Gastrocnemius medialis (tissue), 4 donors: Measurements from ENCODE around the gene NXPE2. TPM values are rescaled to one million over a fixed set of nuclear protein-coding genes. Genes with fewer than 3 reads are reported as not detected.
A peak's percentile ranks its signal among the peaks of the same experiment; 100 is the strongest.

ENCODE experiments used
- ATAC-seq, 2 donors: fragments of 150-250 bp; one replicate each; pipeline ENCODE4 v1.9.1; 2016
- DNase-seq, 2 donors: peaks; one replicate each; pipeline ENCODE4 v3.0.0-alpha.2; 2019
- H3K27ac ChIP-seq, 4 donors: fragments of 200-600 bp; sonication (generic); 1 replicate in 1 of 4; 2 replicates in 3 of 4; pipeline ENCODE4 v1.5.1; 2016 to 2018; ENCODE audit warnings: mild to moderate bottlenecking in 2 of 4, moderate library complexity in 1 of 4
- H3K27me3 ChIP-seq, 3 donors: fragments of 200-600 bp; sonication (generic) in 2 of 3; 1 replicate in 1 of 3; 2 replicates in 2 of 3; pipeline versions ENCODE4 v1.5.1 to v1.6.0; 2016 to 2019; ENCODE audit warnings: mild to moderate bottlenecking in 1 of 3, moderate library complexity in 1 of 3
- H3K36me3 ChIP-seq, 2 donors: fragments of 200-600 bp; sonication (generic) in 1 of 2; one replicate each; pipeline ENCODE4 v1.5.1; 2017 to 2018
- H3K4me1 ChIP-seq, 2 donors: fragments of 200-600 bp; sonication (generic) in 1 of 2; one replicate each; pipeline ENCODE4 v1.5.1; 2016 to 2017; ENCODE audit warnings: mild to moderate bottlenecking in 2 of 2
- H3K4me3 ChIP-seq, 4 donors: fragments of 200-600 bp; sonication (generic) in 3 of 4; 1 replicate in 1 of 4; 2 replicates in 3 of 4; pipeline ENCODE4 v1.5.1; 2016 to 2019; ENCODE audit warnings: mild to moderate bottlenecking in 2 of 4
- H3K9me3 ChIP-seq, 3 donors: fragments of 200-600 bp; sonication (generic) in 2 of 3; 1 replicate in 1 of 3; 2 replicates in 2 of 3; pipeline ENCODE4 v1.5.1; 2016 to 2019
- CTCF ChIP-seq, 5 experiments: fragments of 450-650 bp in 3 of 5; fragments of 200-600 bp in 2 of 5; sonication (generic) in 2 of 5; IDR thresholded peaks in 4 of 5; conservative IDR thresholded peaks in 1 of 5; 1 replicate in 4 of 5; 2 replicates in 1 of 5; pipeline ENCODE4 v1.5.1; 2016 to 2019; ENCODE audit warnings: antibody characterized with exemption in 5 of 5, mild to moderate bottlenecking in 3 of 5, moderate library complexity in 3 of 5
- POLR2A ChIP-seq, 2 donors: fragments of 450-650 bp; IDR thresholded peaks; one replicate each; pipeline ENCODE4 v1.6.1; 2017; ENCODE audit warnings: antibody characterized with exemption in 2 of 2, mild to moderate bottlenecking in 2 of 2, moderate library complexity in 2 of 2
- in situ Hi-C, 4 donors: fragments of 200-750 bp; cut with MboI; loops; one replicate each; pipeline versions ENCODE4 v1.15.0 to v1.8.0; 2017; ENCODE audit warnings: low sequenced_read_pairs in 4 of 4
- intact Hi-C: fragments of 100-400 bp; cut with DNase I; formaldehyde crosslinking; loops from one replicate; pipeline ENCODE4 v1.15.1; 2023; ENCODE audit warnings: low total_unique reads
- total RNA-seq, 4 donors: library from RNA; depleted of rRNA; stranded (reverse); fragments of >200 nt; gene quantifications; one replicate each; pipeline versions ENCODE4 v1.1.0 to v1.2.3, GENCODE V29; 2016

The NXPE2 gene
- total RNA-seq, 4 donors from 2014 or later: 0.24 TPM; not detected in 3

GRCh38 chr11:114705280-114706024 lies 27.1 kb downstream of the NXPE2 start:
- H3K36me3 ChIP-seq: no peaks in the 10 kb centered on the region
- ATAC-seq: peak; percentile 80 to 83
- in situ Hi-C loops: no loop called here
- H3K9me3 ChIP-seq: no peaks in the 10 kb centered on the region
- TF ChIP-seq CTCF (IDR thresholded peaks at IDR 0.05 in 4 of 5, conservative IDR thresholded peaks at IDR 0.05 in 1 of 5) (no peak), POLR2A (IDR thresholded peaks at IDR 0.05) (no peak)
- H3K4me1 ChIP-seq: peaks cover 3 to 5% of the 10 kb centered on the region in 2 donors
- DNase-seq: peak; percentile 17 to 68
- H3K4me3 ChIP-seq: no peak overlapping the region
- intact Hi-C loops: no loop called here
- H3K27me3 ChIP-seq: no peaks in the 10 kb centered on the region
- H3K27ac ChIP-seq: peak overlapping the region in 2 of 4 donors; percentile 1 to 20

- no peak overlapping the region for H3K4me3 ChIP-seq
- H3K27me3 ChIP-seq: no peaks in the 10 kb centered on the region
- H3K4me1 ChIP-seq: peaks cover 3 to 5% of the 10 kb centered on the region in 2 donors
- no peak overlapping the region for H3K27ac ChIP-seq
- H3K36me3 ChIP-seq: no peaks in the 10 kb centered on the region
- ATAC-seq (no peak), DNase-seq (no peak)
- no peak for TF ChIP-seq CTCF (IDR thresholded peaks at IDR 0.05 in 4 of 5, conservative IDR thresholded peaks at IDR 0.05 in 1 of 5)
- no peaks in the 10 kb centered on the region for H3K9me3 ChIP-seq
- in situ Hi-C loops (no loop called here), intact Hi-C loops (no loop called here)
Measured at GRCh38 chr11:114709960-114710359, 31.6 kb downstream of the NXPE2 start.

GRCh38 chr11:114713756-114714155 lies 35.4 kb downstream of the NXPE2 start:
- in situ Hi-C loops (no loop called here), intact Hi-C loops (no loop called here)
- Histone ChIP-seq H3K4me3 (no peak overlapping the region), H3K4me1 (no peaks in the 10 kb centered on the region), H3K27ac (no peak overlapping the region), H3K27me3 (no peaks in the 10 kb centered on the region), H3K36me3 (no peaks in the 10 kb centered on the region), H3K9me3 (no peaks in the 10 kb centered on the region)
- ATAC-seq: no peak
- TF ChIP-seq CTCF (IDR thresholded peaks at IDR 0.05 in 4 of 5, conservative IDR thresholded peaks at IDR 0.05 in 1 of 5) (no peak), POLR2A (IDR thresholded peaks at IDR 0.05) (no peak)
- no peak for DNase-seq

- in situ Hi-C loops: no loop called here
Measured at GRCh38 chr11:114719562-114719961, 41.2 kb downstream of the NXPE2 start.

More at GRCh38 chr11:114719562-114719961, 41.2 kb downstream of the NXPE2 start:
- Histone ChIP-seq H3K4me1 (no peaks in the 10 kb centered on the region), H3K36me3 (no peaks in the 10 kb centered on the region), H3K27me3 (no peaks in the 10 kb centered on the region), H3K27ac (no peak overlapping the region), H3K9me3 (no peaks in the 10 kb centered on the region), H3K4me3 (no peak overlapping the region)
- TF ChIP-seq CTCF (IDR thresholded peaks at IDR 0.05 in 4 of 5, conservative IDR thresholded peaks at IDR 0.05 in 1 of 5) (no peak), POLR2A (IDR thresholded peaks at IDR 0.05) (no peak)
- DNase-seq: no peak
- no peak for ATAC-seq
- intact Hi-C loops: no loop called here
